ENCODE data around the gene C20orf144.

Gene C20orf144

GRCh38 chr20:33650111-33650752, 11.9 kb upstream of the C20orf144 start:
- DNase-seq, result no peak

GRCh38 chr20:33650753-33651561, 11.2 kb upstream of the C20orf144 start:
- DNase-seq, result no peak

GRCh38 chr20:33651562-33652048, 10.5 kb upstream of the C20orf144 start:
- no peak for DNase-seq

- no peak for DNase-seq
Measured at GRCh38 chr20:33653218-33653899, 8.8 kb upstream of the C20orf144 start.

GRCh38 chr20:33653900-33654596, 8.1 kb upstream of the C20orf144 start:
- DNase-seq, result no peak

- no peak for DNase-seq
Measured at GRCh38 chr20:33654680-33655161, 7.4 kb upstream of the C20orf144 start.

- DNase-seq, result no peak
Measured at GRCh38 chr20:33655164-33655563, 7.0 kb upstream of the C20orf144 start.

- DNase-seq, result no peak
Measured at GRCh38 chr20:33656010-33656782, 5.9 kb upstream of the C20orf144 start.

GRCh38 chr20:33656783-33657703, 5.1 kb upstream of the C20orf144 start:
- no peak for DNase-seq

GRCh38 chr20:33657704-33658095, 4.4 kb upstream of the C20orf144 start:
- DNase-seq, result no peak

- no peak for DNase-seq
Measured at GRCh38 chr20:33658510-33658909, 3.6 kb upstream of the C20orf144 start.

GRCh38 chr20:33658929-33659328, 3.2 kb upstream of the C20orf144 start:
- no peak for DNase-seq

- DNase-seq, result no peak
Measured at GRCh38 chr20:33659341-33660034, 2.6 kb upstream of the C20orf144 start.

GRCh38 chr20:33660035-33660684, 2.0 kb upstream of the C20orf144 start:
- no peak for DNase-seq

GRCh38 chr20:33660685-33661058, 1.5 kb upstream of the C20orf144 start:
- DNase-seq, result no peak

- peak; percentile 76 to 84 for DNase-seq
Measured at GRCh38 chr20:33663161-33664084, 1.3 kb downstream of the C20orf144 start.

GRCh38 chr20:33664085-33664761, 2.1 kb downstream of the C20orf144 start:
- no peak for DNase-seq

GRCh38 chr20:33664762-33665144, 2.6 kb downstream of the C20orf144 start:
- DNase-seq, result no peak

Data from stimulated activated CD4-positive, alpha-beta T cell treated with anti-CD3 and anti-CD28 coated beads, Interleukin-2, amount 100 ng/mL, for 48 hours (primary cell).